Astrocyte (in vitro differentiated cells and primary cell): ENCODE data around the gene SYT17. TPM values are rescaled to one million over a fixed set of nuclear protein-coding genes. Genes with fewer than 3 reads are reported as not detected.
A peak's percentile ranks its signal among the peaks of the same experiment; 100 is the strongest.

Source experiments
- DNase-seq: peaks from one replicate; pipeline ENCODE4 v3.0.0-alpha.2; 2010; ENCODE audit warnings: low read depth
- FAIRE-seq: peaks from 2 replicates; lab custom pipeline; 2011; peaks lifted over from hg19 to GRCh38; lab: Jason Lieb, UNC
- H2AFZ ChIP-seq: 2 replicates; pipeline ENCODE4 v1.6.0; 2012; ENCODE audit warnings: low read depth, low read length, inconsistent platforms
- H3K27ac ChIP-seq: 2 replicates; pipeline ENCODE4 v1.5.1; 2011; ENCODE audit warnings: low read depth, low read length, inconsistent platforms
- H3K27me3 ChIP-seq: 2 replicates; pipeline ENCODE4 v1.6.0; 2011; ENCODE audit warnings: low read length, inconsistent platforms; ENCODE audit not compliant: insufficient read depth
- H3K36me3 ChIP-seq: 2 replicates; pipeline ENCODE4 v1.5.1; 2011; ENCODE audit warnings: low read length, inconsistent platforms; ENCODE audit not compliant: insufficient read depth
- H3K4me1 ChIP-seq: 2 replicates; pipeline ENCODE4 v1.5.1; 2011; ENCODE audit warnings: low read length, inconsistent platforms; ENCODE audit not compliant: insufficient read depth
- H3K4me2 ChIP-seq: 2 replicates; pipeline ENCODE4 v1.6.0; 2012; ENCODE audit warnings: low read length, inconsistent platforms
- H3K4me3 ChIP-seq: 2 replicates; pipeline ENCODE4 v1.5.1; 2011; ENCODE audit warnings: low read depth, mild to moderate bottlenecking, low read length, inconsistent platforms; ENCODE audit not compliant: insufficient read depth
- H3K79me2 ChIP-seq: 2 replicates; pipeline ENCODE4 v1.6.0; 2012; ENCODE audit warnings: mild to moderate bottlenecking, low read length, inconsistent platforms; ENCODE audit not compliant: insufficient read depth
- H3K9ac ChIP-seq: 2 replicates; pipeline ENCODE4 v1.6.0; 2012; ENCODE audit warnings: mild to moderate bottlenecking, low read length, inconsistent platforms
- H3K9me3 ChIP-seq: 2 replicates; pipeline ENCODE4 v1.5.1; 2012; ENCODE audit warnings: low read depth, mild to moderate bottlenecking, low read length, inconsistent platforms; ENCODE audit not compliant: insufficient read depth
- H4K20me1 ChIP-seq: 2 replicates; pipeline ENCODE4 v1.6.0; 2012; ENCODE audit warnings: low read length, inconsistent platforms; ENCODE audit not compliant: insufficient read depth
- H3K27ac Mint-ChIP-seq: one replicate; pipeline ENCODE4 v1.8.0; 2021; ENCODE audit warnings: mild to moderate bottlenecking, mixed read lengths; ENCODE audit not compliant: unreplicated experiment
- H3K27me3 Mint-ChIP-seq: one replicate; pipeline ENCODE4 v1.8.0; 2021; ENCODE audit warnings: low read depth, mixed read lengths; ENCODE audit not compliant: unreplicated experiment
- H3K36me3 Mint-ChIP-seq: one replicate; pipeline ENCODE4 v1.8.0; 2021; ENCODE audit warnings: low read depth, mixed read lengths; ENCODE audit not compliant: unreplicated experiment
- H3K4me1 Mint-ChIP-seq: one replicate; pipeline ENCODE4 v1.8.0; 2021; ENCODE audit warnings: low read depth, mixed read lengths; ENCODE audit not compliant: unreplicated experiment
- H3K4me3 Mint-ChIP-seq: one replicate; pipeline ENCODE4 v1.8.0; 2021; ENCODE audit warnings: mild to moderate bottlenecking, moderate library complexity, mixed read lengths; ENCODE audit not compliant: unreplicated experiment
- H3K9me3 Mint-ChIP-seq: one replicate; pipeline ENCODE4 v1.8.0; 2021; ENCODE audit warnings: mild to moderate bottlenecking, mixed read lengths; ENCODE audit not compliant: unreplicated experiment
- CTCF ChIP-seq: IDR thresholded peaks from 2 replicates; pipeline ENCODE4 v1.5.1; 2011; ENCODE audit warnings: low read depth, mild to moderate bottlenecking, inconsistent platforms, low read length, moderate library complexity; ENCODE audit not compliant: insufficient read depth
- EZH2 ChIP-seq: IDR thresholded peaks from 2 replicates; pipeline ENCODE4 v1.6.1; 2012; ENCODE audit warnings: mild to moderate bottlenecking, low read length, inconsistent platforms; ENCODE audit not compliant: insufficient read depth
- total RNA-seq: library from RNA; stranded (reverse); gene quantifications from 2 replicates; pipeline ENCODE4 v1.2.1, GENCODE V29; 2021

The SYT17 gene
- total RNA-seq, 1 donor from 2014 or later: 4.8 TPM

DNA sequence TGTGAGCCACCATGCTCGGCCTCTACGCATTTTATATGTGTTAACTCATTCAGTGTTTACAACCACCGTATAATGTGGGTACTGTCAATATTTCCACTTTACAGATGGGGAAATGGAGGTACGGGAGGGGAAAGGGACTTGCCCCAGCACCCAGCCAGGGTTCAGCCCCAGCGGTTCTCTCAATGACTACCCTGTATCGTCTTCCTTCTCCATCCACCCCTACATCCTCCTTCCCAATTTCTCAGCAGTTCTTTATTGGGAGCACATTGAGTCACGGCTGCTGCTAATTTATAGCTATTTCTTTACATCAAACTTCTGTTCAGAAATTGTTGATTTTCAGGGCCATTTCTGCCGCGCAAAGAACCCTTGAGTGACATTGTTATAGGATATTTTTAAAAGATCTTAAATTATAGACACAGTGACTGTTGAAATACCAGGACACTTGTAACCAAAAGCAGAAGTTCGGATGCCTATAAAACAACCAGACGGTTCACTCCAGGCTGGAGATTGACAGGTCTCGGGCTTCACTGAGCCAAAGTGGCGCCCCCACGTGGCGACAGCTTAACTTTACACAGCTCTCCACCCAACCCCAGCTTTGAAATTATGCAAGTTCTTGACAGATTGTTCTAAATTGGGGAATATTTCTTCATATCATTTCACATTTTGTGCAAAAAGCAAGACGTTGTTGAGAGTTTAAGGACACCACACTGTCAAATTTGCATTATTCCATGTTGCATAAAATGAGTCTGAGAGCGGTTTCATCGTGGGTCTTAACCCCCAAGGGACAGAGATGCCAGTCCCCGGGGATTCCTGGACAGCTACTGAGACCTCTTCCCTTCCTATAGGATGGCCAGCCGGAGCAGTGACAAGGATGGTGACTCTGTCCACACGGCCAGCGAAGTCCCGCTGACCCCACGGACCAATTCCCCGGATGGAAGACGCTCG lies 11.8 kb downstream of the SYT17 start:
- no peak overlapping the region for H3K27ac ChIP-seq
- Mint-ChIP-seq H3K4me3 (no peak overlapping the region), H3K9me3 (no peaks in the 10 kb centered on the region), H3K4me1 (peaks cover 4% of the 10 kb centered on the region), H3K27ac (no peak overlapping the region), H3K27me3 (peaks cover 9% of the 10 kb centered on the region), H3K36me3 (peaks cover 10% of the 10 kb centered on the region)
- no peak overlapping the region for H3K4me2 ChIP-seq
- FAIRE-seq: no peak
- H3K27me3 ChIP-seq: no peaks in the 10 kb centered on the region
- H3K4me3 ChIP-seq: no peak overlapping the region
- H3K36me3 ChIP-seq: no peaks in the 10 kb centered on the region
- H3K9ac ChIP-seq: no peak overlapping the region
- H2AFZ ChIP-seq: no peak overlapping the region
- TF ChIP-seq CTCF (peak; percentile 49), EZH2 (no peak)
- peaks cover 3% of the 10 kb centered on the region for H3K4me1 ChIP-seq
- no peaks in the 10 kb centered on the region for H3K9me3 ChIP-seq
- H3K79me2 ChIP-seq: no peaks in the 10 kb centered on the region
- DNase-seq: no peak
- no peaks in the 10 kb centered on the region for H4K20me1 ChIP-seq

DNA sequence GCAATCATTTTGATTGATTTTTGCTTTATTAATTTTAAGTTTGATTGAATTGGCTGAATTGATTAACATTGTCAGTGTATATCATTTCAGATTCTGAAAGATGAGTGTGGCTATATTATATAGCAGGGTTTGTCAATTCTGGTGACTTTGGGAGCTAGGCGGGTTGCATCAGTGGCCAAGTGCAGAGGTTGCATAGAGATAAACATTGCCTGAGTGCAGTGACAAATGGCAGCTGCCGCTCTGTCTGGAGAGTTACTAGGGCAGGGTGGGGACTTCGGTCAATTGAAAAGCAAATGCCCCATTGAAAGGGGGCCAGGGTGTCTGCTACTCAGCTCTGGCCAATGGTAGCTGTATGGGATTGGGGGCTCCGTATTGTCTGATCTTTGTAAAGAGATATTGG lies 12.7 kb downstream of the SYT17 start:
- no peak overlapping the region for H3K4me3 Mint-ChIP-seq
- H3K9me3 Mint-ChIP-seq: no peaks in the 10 kb centered on the region
- DNase-seq: no peak
- Histone ChIP-seq H2AFZ (no peak overlapping the region), H3K36me3 (no peaks in the 10 kb centered on the region), H3K4me1 (peaks cover 4% of the 10 kb centered on the region), H4K20me1 (no peaks in the 10 kb centered on the region), H3K9ac (no peak overlapping the region), H3K4me3 (no peak overlapping the region), H3K79me2 (no peaks in the 10 kb centered on the region), H3K4me2 (no peak overlapping the region), H3K27ac (no peak overlapping the region), H3K27me3 (no peaks in the 10 kb centered on the region), H3K9me3 (no peaks in the 10 kb centered on the region)
- peaks cover 10% of the 10 kb centered on the region for H3K36me3 Mint-ChIP-seq
- H3K27ac Mint-ChIP-seq: no peak overlapping the region
- H3K4me1 Mint-ChIP-seq: peaks cover 5% of the 10 kb centered on the region
- H3K27me3 Mint-ChIP-seq: peaks cover 7% of the 10 kb centered on the region
- no peak for FAIRE-seq
- TF ChIP-seq EZH2: no peak
- no peak for TF ChIP-seq CTCF

DNA sequence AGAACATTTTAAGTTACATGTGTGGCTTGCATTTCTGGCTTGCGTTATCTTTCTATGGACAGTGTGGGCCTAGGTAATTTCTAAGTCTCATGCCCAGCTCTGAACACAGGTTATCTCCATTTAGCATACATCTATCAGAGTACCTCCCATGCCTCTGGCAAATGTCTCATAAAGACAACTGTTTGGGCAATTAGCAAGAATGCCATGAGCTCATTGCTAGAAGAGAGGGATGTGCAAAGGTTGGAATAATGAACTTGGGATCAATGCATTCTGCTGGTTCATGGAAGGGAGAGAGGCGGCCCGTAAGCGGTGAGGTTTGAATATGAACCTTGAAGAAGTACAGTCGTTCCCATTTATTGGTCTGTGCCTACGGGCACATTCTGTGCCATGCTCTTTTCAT lies 14.4 kb downstream of the SYT17 start:
- no peak overlapping the region for H2AFZ ChIP-seq
- Mint-ChIP-seq H3K27me3 (peaks cover 7% of the 10 kb centered on the region), H3K4me1 (peaks cover 5% of the 10 kb centered on the region), H3K36me3 (peaks cover 8% of the 10 kb centered on the region), H3K27ac (no peak overlapping the region), H3K9me3 (no peaks in the 10 kb centered on the region), H3K4me3 (no peak overlapping the region)
- FAIRE-seq (no peak), DNase-seq (no peak)
- no peak for TF ChIP-seq CTCF
- H3K4me1 ChIP-seq: peaks cover 4% of the 10 kb centered on the region
- H3K36me3 ChIP-seq: no peaks in the 10 kb centered on the region
- H3K79me2 ChIP-seq: no peaks in the 10 kb centered on the region
- H4K20me1 ChIP-seq: no peaks in the 10 kb centered on the region
- H3K27ac ChIP-seq: no peak overlapping the region
- no peak overlapping the region for H3K9ac ChIP-seq
- H3K4me2 ChIP-seq: no peak overlapping the region
- H3K9me3 ChIP-seq: no peaks in the 10 kb centered on the region
- H3K27me3 ChIP-seq: no peaks in the 10 kb centered on the region
- no peak overlapping the region for H3K4me3 ChIP-seq
